ENCODE results near the gene EIF6. TPM values are rescaled to one million over a fixed set of nuclear protein-coding genes. Genes with fewer than 3 reads are reported as not detected.

The EIF6 gene
- total and polyA plus RNA-seq, 2 donors (not counting 3 experiments of a cell fraction or from before 2014, with no cell fraction given) = 153 to 286 TPM

- H2AFZ ChIP-seq (ENCODE audit: low read depth, low read length) = no peak overlapping the region
- CTCF ChIA-PET = interaction anchor here (1.1 to 8.1 kb wide), 5 partner anchors 9 to 113 kb away, joined by 4 to 182 read pairs (median 6); no protein-coding TSS in a partner anchor
- peak overlapping the region; percentile 42 for H3K27ac ChIP-seq (ENCODE audit: insufficient read depth, low read depth, low read length)
- H3K79me2 ChIP-seq (ENCODE audit: control insufficient read depth, insufficient read depth, low read length) = no peaks in the 10 kb centered on the region
- no peaks in the 10 kb centered on the region for H4K20me1 ChIP-seq (replicated peaks; ENCODE audit: control insufficient read depth, extremely low read depth, insufficient read depth, low read length)
- DNase-seq (ENCODE audit: low read depth, low spot score) (no peak), FAIRE-seq (no peak)
- dilution Hi-C loops (cut with MboI; ENCODE audit: extremely low pct_ligation_motif_present, low sequenced_read_pairs) = no loop called here
- H3K9ac ChIP-seq (replicated peaks; ENCODE audit: extremely low read depth, insufficient read depth, low read length) = no peak overlapping the region
- no peaks in the 10 kb centered on the region for H3K9me1 ChIP-seq (replicated peaks; ENCODE audit: control insufficient read depth, extremely low read depth, insufficient read depth, low read length)
- H3K9me3 ChIP-seq (replicated peaks; ENCODE audit: control insufficient read depth, insufficient read depth, low read length) = no peaks in the 10 kb centered on the region
- TF ChIP-seq EZH2 (IDR thresholded peaks at IDR 0.05; ENCODE audit: borderline replicate concordance, low read depth, low read length, severe bottlenecking) (no peak), JUN (IDR thresholded peaks at IDR 0.05; ENCODE audit: borderline replicate concordance, insufficient read depth, insufficient read length, low read depth) (no peak), MYC (IDR thresholded peaks at IDR 0.05; ENCODE audit: low read depth, low read length) (no peak), CTCF (IDR thresholded peaks at IDR 0.05; ENCODE audit: extremely low read depth in 1 of 2, insufficient read depth in 1 of 2, low read depth in 1 of 2, low read length in 2 of 2) (no peak), POLR2AphosphoS5 (IDR thresholded peaks at IDR 0.05; ENCODE audit: insufficient read depth, low read depth, low read length) (no peak), GATA2 (IDR thresholded peaks at IDR 0.05; ENCODE audit: insufficient read depth, insufficient read length, low read depth, low read length) (no peak), POLR2A (IDR thresholded peaks at IDR 0.05; ENCODE audit: low read depth, low read length) (no peak), FOS (IDR thresholded peaks at IDR 0.05; ENCODE audit: borderline replicate concordance, insufficient read depth, low read length) (no peak), MAX (IDR thresholded peaks at IDR 0.05; ENCODE audit: insufficient read depth, insufficient read length) (no peak)
- peaks cover 38% of the 10 kb centered on the region for H3K4me1 ChIP-seq (ENCODE audit: control insufficient read depth, extremely low read depth, insufficient read depth, low read length)
- BruUV-seq (replicated peaks) = TSS peak; percentile 33
- no peaks in the 10 kb centered on the region for H3K27me3 ChIP-seq (ENCODE audit: control insufficient read depth in 2 of 2, insufficient read depth in 2 of 2, low read length in 2 of 2)
- intact Hi-C loops (cut with micrococcal nuclease) = no loop called here
- no peak overlapping the region for H3K4me3 ChIP-seq (replicated peaks in 1 of 3; ENCODE audit: insufficient read depth in 1 of 3, low read depth in 1 of 3, low read length in 3 of 3)
- POLR2A ChIA-PET = no interaction called here
- H3K4me2 ChIP-seq (ENCODE audit: insufficient read depth, low read length) = peak overlapping the region; percentile 2
- H3K36me3 ChIP-seq (ENCODE audit: control insufficient read depth in 2 of 2, extremely low read depth in 1 of 2, insufficient read depth in 2 of 2, low read length in 2 of 2) = no peaks in the 10 kb centered on the region
Measured at GRCh38 chr20:35326740-35327073, 42.1 kb upstream of the EIF6 start.

Data from endothelial cell of umbilical vein (primary cell).